ENCODE measurements around the gene DENND5B.

DENND5B gene

DNA sequence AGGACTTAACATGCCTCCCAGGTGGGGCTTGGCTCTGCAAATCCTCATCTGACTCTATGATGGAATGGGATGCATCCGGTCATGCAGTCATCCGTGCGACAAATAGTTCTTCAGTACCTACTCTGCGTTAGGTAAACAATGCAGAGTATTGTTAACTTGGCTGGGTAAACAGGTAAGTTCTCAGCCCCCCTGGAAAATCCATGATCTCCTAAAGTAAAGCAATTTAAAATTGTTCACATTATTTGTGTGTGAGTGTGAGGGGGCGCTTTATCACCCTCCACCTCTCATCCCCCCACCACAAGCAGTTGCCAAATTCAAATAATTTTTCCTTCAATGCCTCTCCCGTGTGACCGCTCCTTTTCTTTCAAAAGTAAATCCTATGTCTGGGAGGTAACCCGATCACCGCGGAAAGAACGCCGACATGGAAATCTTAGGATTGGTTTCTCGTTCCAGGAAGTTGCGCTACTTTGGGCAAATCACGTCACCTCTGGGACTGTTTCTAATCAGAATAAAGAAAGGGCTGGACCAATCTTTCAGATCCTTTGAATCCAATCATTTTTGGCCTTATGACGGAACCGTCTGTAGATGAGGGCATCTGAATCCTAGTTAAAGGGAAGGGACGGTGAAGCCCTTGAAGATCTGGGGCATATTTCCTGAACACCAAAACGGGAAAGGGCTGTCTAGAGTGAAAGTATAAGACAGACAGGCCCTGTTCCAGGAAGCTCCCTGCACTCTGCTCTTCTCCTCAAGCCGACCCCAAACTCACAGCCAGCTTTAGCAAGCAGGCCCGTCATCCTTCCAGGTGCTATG, 221.0 kb downstream of the DENND5B start:
- DNase-seq: no peak

DNA sequence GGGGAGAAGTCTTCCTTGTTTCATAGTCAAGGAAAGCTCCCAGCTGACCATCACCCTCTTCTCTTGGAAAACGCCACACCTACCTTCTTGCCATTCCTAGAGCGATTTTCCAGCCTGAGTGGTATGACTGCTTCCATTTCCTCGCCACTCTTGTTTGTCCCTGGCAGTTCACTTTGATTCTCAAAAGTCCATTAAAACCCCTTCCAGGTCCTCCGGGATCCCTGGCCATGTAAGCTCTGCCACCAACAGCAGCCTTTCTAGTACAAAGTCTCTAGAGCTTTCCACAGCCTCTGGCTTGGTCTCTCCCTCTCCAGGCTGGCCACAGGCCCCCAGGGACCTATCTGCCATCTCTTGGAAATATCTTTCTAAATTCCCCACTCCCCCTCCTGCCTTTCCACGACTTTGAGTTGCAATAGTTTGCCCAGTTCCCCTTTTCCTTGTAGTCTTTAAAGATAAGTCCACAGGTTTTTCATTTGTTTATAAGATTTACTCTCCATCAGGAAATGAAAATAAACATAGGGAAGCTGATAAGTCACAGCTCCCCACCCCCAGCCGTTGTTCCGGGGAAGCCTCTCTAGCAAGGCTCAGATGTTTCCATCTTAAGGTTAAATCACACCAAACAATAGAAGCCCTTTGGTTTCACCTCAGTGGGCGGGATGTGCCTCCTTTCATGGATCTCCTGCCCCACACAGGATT, 222.1 kb downstream of the DENND5B start:
- peak in 1 of 3 donors; percentile 27 for DNase-seq

DNA sequence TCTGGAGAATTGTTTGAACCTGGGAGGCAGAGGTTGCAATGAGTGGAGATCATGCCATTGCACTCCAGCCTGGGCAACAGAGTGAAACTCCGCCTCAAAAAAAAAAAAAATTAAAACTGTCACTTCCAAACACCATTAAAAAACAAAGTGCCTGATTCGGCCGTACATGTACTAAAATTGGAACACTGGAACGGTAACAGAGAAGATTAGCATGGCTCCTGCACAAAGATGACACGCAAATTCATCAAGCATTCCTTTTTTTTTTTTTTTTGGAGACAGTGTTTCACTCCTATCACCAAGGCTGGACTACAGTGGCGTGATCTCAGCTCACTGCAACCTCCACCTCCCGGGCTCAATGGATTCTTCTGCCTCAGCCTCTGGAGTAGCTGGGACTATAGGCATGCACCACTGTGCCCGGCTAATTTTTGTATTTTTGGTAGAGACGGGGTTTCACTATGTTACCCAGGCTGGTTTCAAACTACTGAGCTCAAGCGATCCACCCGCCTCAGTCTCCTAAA, 224.8 kb downstream of the DENND5B start:
- DNase-seq: no peak

DNA sequence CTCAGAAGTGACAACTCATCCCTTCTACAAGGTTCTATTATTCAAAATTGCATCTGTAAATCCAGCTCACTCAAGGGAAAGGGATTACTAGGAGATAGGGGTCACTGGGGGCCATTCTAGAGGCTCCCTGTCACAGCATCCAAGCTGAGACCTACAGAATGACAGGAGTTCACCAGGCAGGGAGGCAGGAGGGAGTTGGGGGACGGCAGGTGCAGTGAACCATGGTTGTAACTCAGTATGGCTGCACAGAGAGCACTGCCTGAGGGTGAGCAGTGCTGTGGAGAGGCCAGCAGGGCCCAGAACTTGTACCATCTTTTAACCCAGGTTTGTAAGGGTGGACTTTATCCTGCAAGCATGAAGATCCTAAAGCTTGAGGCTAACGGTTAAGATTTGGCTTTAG, 227.1 kb downstream of the DENND5B start:
- no peak for DNase-seq

DNA sequence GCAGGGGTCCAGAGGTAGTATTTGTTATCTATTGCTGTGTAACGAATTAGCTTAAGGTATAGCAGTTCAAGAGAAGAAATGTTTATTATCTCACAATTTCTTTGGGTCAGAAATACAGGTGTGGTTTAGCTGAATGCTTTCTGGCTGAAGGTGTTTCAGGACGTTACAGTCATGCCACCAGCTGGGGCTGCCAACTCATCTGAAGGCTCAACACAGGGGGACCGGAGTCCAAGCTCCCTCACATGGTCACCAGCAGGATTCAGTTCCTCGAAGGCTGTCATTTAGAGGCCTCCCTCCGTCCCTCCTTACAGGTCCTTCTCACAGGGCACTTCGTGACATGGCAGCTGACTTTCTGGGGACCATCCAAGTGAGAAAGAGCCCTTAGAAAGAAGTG, 227.5 kb downstream of the DENND5B start:
- peak in 1 of 3 donors; percentile 17 for DNase-seq

DNA sequence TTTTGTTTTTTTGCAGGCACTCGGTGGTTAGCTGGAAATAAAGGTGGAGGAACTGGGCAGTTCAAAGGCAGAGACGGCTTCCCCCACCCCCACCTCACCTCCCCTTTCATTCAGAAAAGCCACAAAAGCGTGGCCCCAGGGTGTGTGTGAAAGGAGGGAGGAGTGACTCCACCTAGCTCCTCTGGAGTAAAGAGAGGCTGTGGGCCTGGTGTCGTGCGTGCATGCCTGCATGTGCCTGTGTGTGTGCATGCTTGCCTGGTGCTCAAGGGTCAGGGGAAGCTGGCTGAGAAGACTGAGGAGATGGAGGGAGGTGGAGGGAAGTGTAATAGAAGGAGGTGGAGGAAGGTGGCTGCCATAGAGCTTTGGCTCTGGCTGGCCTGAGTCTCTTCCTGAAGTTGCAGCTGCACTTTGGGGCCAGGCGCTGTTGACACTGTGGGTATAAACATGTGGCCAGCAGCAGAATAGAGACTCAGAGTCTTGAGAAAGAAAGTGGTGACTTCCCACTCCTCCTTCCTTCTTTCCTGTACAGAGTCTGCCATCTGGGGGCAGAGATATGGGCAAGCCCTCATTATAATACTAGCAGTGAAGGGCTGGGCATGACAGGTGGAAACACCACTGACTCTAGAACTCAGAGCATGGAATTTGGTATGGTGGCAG, 228.0 kb downstream of the DENND5B start:
- peak; percentile 67 to 73 (median 69) for DNase-seq

DNA sequence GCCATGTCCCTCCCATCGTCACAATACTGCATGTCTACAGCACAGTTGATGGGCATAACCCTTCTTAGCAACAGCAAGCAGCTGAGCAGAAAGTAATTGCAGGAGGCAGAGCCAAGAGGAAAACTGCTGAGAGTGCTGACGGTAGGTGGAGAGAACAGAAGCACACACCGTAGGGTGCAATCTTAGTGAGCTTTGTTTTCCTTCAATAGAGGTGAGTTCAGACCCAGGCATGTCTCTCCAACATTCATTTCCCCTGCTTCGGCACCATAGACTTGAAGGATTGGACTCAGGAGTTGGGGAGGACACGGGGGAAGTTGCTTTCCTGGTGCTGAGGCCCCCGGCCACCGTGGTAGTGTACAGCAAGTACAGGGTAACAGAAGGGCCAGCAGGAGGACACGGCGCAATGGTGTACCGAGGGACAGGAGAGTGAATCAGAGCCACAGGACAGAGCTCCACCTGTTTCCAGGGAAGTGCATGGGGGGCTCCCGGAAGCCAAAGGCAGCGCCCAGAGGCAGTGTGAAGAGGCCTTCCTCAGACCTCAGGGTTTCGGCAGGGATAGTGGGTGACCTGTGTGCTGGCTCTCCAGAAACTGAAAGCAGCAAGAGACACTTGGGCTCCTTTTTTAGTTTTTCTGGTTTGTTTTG, 228.7 kb downstream of the DENND5B start:
- no peak for DNase-seq

DNA sequence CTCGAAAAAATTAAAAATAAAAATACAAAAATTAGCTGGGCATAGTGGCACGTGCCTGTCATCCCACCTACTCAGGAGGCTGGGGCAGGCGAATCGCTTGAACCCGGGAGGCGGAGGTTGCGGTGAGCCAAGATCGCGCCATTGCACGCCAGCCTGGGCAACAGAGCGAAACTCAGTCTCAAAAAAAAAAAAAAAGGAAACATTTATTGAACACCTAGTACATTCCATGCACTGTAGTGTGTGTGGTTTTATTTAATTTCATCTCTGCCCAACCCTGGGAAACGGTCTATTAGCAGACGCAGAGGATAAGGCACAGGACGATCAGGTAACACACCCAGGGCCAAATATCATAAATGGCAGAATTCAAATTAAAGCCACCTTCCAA, 229.2 kb downstream of the DENND5B start:
- no peak for DNase-seq

DNA sequence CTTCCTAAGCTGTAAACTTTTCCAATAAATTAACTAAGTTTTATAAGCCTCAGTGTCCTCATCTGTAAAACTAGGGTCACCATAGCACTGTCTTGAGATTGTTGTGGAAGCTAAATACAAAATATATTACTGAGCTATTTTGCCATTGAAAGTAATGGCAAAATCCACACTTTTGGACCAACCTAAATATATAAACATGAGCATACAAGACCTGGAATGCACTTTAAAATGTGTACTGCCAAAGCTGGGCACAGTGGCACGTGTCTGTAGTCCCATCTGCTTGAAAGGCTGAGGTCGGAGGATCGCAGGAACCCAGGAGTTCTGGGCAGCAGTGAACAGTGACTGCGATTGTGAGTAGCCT, 235.2 kb downstream of the DENND5B start:
- DNase-seq: no peak

DNA sequence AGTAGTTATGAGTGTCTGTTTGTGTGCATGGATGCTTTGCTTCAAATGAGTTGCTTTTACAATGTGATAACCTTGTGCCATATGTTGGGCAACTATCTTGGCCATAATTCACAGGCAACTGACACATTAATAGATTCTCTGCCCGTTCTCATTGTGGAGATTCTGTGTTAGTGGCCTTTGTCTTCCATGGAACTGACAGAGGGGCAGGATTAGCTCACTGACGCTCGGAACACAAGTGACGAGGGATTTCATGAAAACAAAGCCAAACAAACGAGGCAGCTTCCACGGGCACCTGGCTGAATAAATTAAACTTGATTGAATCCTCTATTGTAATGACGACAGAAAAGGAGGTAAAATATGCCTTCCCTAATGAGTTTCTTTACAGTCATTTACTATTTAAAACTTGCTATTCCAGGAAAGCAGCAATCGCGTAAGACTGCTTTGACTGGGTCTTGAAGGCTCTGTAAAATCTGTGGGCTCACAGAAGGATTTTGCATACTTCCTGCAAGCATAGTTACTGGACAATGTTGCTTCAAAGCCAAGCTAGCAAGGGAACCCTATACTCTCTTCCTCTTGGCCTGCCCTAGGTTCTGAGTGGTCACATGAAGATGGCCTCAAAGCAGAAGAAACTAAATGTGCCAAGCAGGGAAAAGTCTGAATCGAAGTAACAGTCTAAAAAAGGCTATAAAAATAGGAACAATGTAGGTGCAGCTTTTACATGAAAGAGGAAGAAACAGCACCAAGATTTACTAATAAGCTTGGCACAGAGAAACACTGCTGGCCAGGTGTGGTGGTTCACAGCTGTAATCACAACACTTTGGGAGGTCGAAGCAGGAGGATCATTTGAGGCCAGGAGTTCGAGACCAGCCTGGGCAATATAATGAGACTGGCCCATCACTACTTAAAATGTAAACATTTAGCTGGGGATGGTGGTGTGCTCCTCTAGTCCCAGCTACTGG, 236.9 kb downstream of the DENND5B start:
- DNase-seq: peak; percentile 39 to 58 (median 50)

DNA sequence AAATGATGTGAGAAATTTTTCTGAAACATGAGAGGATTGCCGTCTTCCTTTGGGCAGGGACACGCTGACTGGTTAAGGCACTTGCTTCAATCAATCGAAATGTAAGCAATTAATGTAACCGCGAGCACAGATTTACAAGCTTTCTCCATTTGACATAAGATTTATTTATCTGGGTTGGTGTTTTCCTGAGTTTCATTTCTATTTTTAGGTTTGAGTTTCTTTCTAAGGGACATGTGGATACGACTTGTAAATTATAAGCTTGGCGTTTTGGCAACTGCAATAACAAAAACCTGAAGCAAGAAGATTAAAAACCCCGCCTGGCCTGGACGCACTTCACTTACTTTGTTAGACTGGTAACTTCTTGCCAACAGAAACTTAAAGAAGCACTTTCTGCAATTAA, 244.7 kb downstream of the DENND5B start:
- no peak for DNase-seq

DNA sequence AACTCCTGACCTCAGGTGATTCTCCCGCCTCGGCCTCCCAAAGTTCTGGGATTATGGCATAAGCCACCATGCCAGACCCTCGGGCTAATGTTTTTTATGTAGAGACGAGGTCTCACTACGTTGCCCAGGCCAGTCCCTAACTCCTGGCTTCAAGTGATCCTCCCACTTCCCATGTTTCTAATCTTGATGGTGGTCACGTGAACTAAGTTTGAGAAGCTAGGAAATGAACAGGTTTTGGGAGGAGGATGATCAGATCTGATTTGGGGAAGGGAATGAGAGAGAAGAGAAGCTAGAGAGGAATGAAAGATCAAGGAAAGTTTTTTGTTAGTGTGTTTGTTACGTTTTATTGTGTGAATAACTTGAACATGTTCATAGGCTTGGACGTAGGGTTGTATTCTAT, 247.8 kb downstream of the DENND5B start:
- DNase-seq: no peak

DNA sequence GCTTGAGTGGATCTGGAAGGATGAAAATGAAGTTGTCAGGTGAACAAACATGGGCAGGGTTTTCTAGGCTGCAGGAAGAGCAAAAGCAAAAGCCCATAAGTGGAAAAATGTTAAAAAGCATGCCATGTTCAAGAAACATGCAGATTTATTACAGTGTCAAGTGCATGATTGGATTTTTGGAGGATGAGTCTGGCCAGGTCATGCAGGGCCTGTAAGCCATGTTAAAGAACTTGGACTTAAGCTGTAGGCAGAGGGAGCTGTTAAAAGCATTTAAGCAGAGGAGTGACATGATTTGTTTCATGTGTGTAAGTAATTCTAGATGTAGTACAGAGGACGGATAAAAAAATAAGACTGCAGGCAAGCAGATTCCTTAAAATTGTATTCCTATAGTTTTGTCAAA, 248.7 kb downstream of the DENND5B start:
- no peak for DNase-seq

DNA sequence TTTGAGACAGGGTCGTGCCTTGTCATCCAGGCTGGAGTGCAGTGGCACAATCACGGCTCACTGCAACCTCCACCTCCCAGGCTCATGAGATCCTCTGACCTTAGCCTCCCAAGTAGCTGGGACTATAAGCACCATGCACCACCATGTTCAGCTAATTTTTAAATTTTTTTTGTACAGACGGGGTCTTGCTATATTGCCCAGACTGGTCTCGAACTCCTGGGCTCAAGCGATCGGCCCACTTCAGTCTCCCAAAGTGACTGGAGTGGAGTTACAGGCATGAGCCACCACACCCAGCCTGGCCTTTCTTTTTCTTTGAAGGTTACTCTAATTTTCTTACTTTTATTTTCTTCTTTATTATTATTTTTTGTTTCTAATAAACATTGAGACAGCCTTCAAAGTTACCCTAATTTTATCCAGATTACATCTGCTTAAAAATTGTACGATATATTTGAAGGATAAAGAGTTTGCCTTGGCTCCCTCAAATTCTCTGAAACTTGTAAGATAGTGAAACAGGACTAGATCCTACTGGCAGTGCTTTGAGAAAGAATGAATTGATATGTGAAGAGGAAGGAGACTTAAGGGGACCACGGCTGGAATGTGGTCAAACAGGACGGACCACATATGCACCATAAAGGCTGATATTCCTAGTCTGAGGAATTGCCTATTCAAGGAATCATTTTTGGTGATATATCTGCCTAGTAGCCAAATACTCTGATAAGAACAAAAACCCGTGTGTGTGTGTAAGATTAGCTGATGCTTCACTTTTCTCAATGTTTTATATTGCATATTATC, 250.9 kb downstream of the DENND5B start:
- DNase-seq: no peak

DNA sequence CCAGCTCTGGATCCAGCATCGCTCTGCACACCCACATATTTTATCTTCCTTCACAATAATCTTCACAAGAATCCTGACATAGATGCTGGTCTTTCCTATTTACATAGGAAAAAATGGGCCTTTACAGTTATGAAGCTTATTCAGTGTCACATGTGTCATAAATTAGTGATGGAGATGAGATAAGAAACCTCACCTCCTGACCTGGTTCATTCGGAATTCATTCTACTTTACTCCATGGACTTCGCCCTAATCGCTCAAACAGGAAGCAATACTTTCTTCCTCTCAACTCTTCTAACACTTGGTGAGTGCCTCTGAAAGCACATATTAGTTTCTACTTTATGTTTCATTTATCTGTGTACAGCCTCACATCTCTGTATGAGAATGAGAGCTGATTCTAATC, 253.0 kb downstream of the DENND5B start:
- no peak for DNase-seq
